ENCODE results near the gene HNF1A.

Gene HNF1A

GRCh38 chr12:121026274-121027045 lies 48.1 kb downstream of the HNF1A start:
- no peak overlapping the region for H3K4me3 ChIP-seq (ENCODE audit: control insufficient read depth, low read depth, low read length)
- no peak for DNase-seq (ENCODE audit: low read depth)
- TF ChIP-seq, protein P1, sequence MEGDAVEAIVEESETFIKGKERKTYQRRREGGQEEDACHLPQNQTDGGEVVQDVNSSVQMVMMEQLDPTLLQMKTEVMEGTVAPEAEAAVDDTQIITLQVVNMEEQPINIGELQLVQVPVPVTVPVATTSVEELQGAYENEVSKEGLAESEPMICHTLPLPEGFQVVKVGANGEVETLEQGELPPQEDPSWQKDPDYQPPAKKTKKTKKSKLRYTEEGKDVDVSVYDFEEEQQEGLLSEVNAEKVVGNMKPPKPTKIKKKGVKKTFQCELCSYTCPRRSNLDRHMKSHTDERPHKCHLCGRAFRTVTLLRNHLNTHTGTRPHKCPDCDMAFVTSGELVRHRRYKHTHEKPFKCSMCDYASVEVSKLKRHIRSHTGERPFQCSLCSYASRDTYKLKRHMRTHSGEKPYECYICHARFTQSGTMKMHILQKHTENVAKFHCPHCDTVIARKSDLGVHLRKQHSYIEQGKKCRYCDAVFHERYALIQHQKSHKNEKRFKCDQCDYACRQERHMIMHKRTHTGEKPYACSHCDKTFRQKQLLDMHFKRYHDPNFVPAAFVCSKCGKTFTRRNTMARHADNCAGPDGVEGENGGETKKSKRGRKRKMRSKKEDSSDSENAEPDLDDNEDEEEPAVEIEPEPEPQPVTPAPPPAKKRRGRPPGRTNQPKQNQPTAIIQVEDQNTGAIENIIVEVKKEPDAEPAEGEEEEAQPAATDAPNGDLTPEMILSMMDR (IDR thresholded peaks at IDR 0.05; ENCODE audit: control insufficient read depth, insufficient read depth, low read depth, low read length, missing control alignments) = peak; percentile 22

DNA sequence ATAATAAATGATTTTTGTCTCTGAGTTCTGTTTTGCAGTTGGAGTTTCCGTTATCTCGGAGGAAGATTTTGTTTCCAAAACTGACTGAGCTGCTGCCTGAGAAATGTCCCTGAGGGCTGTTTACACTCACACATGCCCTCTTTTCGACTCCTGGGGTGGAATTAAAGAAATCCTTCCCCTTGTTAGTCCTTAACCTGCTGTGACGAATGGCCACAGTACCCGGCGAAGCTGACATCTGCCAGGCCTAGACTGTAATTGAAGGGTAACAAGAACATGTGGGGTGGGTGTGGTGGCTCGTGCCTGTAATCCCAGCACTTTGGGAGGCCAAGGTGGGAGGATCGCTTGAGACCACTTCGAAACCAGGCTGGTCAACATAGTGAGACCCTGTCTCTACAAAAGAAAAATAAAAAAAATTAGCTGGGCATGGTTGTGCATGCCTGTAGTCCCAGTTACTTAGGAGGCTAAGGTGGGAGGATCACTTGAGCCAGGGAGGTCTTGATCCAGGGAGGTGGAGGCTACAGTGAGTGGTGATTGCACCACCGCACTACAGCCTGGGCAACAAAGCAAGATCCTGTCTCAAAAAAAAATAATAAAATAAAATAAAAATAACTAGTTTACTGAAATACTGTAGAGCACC lies 52.4 kb downstream of the HNF1A start:
- TF ChIP-seq, protein P1 (IDR thresholded peaks at IDR 0.05; ENCODE audit: control insufficient read depth, insufficient read depth, low read depth, low read length, missing control alignments) = no peak

DNA sequence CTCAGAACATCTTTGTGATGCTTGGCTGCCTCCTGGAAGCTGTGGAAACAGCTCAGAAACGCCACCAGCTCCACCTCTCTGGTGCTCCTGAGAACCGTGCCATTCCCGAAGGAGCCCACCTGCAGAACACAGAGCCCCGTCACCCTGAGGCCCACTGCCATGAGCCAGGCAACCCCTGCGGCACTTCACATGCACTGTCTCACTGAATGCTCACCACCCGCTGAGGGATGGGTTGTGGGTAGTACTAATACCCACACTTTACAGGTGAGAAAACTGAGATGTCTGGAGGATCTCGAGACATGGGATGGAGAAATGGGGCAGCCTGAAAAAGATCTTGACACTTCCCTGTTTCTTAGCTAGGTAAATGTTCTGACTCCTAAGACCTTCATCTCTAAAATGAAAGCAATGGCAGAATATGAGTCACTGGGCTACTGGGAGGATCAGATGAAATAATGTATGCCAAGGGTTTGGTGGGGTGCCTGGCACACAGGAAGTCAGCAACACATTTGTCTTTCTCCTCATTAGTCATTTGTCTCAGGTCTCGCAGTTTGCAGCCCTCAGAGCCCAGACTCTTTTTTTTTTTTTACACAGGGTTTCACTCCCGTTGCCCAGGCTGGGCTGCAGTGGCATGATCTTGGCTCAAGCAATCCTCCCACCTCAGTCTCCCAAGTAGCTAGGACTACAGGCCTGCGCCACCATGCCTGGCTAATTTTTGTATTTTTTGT lies 55.4 kb downstream of the HNF1A start:
- TF ChIP-seq, protein P1 (IDR thresholded peaks at IDR 0.05; ENCODE audit: control insufficient read depth, insufficient read depth, low read depth, low read length, missing control alignments) = no peak
- no peak overlapping the region for H3K4me3 ChIP-seq (ENCODE audit: control insufficient read depth, low read depth, low read length)
- no peak for DNase-seq (ENCODE audit: low read depth)

More for the DNA sequence above, 52.4 kb downstream of the HNF1A start:
- no peak for DNase-seq (ENCODE audit: low read depth)
- no peak overlapping the region for H3K4me3 ChIP-seq (ENCODE audit: control insufficient read depth, low read depth, low read length)

DNA sequence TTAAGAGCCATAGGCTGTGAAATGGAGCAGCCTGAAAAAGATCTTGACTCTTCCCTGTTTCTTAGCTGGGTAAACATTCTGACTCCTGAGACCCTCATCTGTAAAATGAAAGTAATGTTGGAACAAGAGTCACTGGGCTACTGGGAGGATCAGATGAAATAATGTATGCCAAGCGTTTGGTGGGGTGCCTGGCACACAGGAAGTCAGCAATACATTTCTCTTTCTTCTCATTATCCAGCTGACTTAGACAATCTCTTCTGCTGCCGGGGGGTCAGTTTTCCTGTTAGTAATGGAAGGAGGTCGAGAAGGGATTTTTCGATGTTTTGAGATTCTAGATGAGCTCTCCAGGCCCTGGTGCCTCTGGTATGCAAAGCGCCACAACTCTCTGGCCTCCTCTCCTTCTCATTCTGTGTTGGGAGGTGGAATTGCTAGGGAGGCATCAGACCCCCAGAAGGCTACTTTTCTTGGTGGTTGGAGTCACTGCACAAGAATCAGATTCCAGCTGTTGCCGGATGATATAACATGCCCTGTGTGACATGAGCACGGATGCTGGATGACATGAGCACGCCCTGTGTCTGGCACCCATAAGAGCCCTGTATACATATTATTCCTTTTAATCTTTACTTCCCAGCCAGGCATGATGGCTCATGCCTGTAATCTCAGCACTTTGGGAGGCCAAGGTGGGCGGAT lies 56.4 kb downstream of the HNF1A start:
- DNase-seq (ENCODE audit: low read depth) = no peak
- no peak overlapping the region for H3K4me3 ChIP-seq (ENCODE audit: control insufficient read depth, low read depth, low read length)
- TF ChIP-seq, protein P1 (IDR thresholded peaks at IDR 0.05; ENCODE audit: control insufficient read depth, insufficient read depth, low read depth, low read length, missing control alignments) = no peak

- DNase-seq (ENCODE audit: low read depth) = peak; percentile 57
- TF ChIP-seq, protein P1 (IDR thresholded peaks at IDR 0.05; ENCODE audit: control insufficient read depth, insufficient read depth, low read depth, low read length, missing control alignments) = no peak
- H3K4me3 ChIP-seq (ENCODE audit: control insufficient read depth, low read depth, low read length) = no peak overlapping the region
These were observed 58.5 kb downstream of the HNF1A start for GRCh38 chr12:121036810-121037326.

All from AG09309 (cell line).